WTC11 (cell line): Measurements from ENCODE around the gene ZNF598. TPM values are rescaled to one million over a fixed set of nuclear protein-coding genes. Genes with fewer than 3 reads are reported as not detected.

ENCODE experiments used
- ATAC-seq: fragments of 200-7000 bp; cut with Tn5 transposase; 2 replicates; pipeline ENCODE4 v1.10.0; 2021; ENCODE audit warnings: mild to moderate bottlenecking, moderate library complexity
- CTCF ChIA-PET: fragments of 300-600 bp; sonication (Branson Sonifier 250); formaldehyde crosslinking; loops from one replicate; lab custom pipeline; 2021; ENCODE audit warnings: antibody characterized with exemption; lab: Charles Lee
- POLR2A ChIA-PET: fragments of 350-600 bp; sonication (Branson Sonifier 250); formaldehyde crosslinking; loops from one replicate; lab custom pipeline; 2021; ENCODE audit warnings: antibody characterized with exemption; lab: Charles Lee
- DNase-seq: peaks from one replicate; pipeline ENCODE4 v3.0.0; 2021; ENCODE audit warnings: low spot score
- H3K27ac Mint-ChIP-seq: 2 replicates; pipeline ENCODE4 v1.8.0; 2021; ENCODE audit warnings: mixed read lengths
- H3K27me3 Mint-ChIP-seq: 2 replicates; pipeline ENCODE4 v1.8.0; 2021; ENCODE audit warnings: low read depth, mild to moderate bottlenecking, moderate library complexity, mixed read lengths
- H3K36me3 Mint-ChIP-seq: 2 replicates; pipeline ENCODE4 v1.8.0; 2021; ENCODE audit warnings: mixed read lengths
- H3K4me1 Mint-ChIP-seq: 2 replicates; pipeline ENCODE4 v1.8.0; 2022; ENCODE audit warnings: mixed read lengths
- H3K4me3 Mint-ChIP-seq: 2 replicates; pipeline ENCODE4 v1.8.0; 2021; ENCODE audit warnings: mild to moderate bottlenecking, moderate library complexity, mixed read lengths
- H3K9me3 Mint-ChIP-seq: 2 replicates; pipeline ENCODE4 v1.8.0; 2021; ENCODE audit warnings: mixed read lengths
- ARID4B ChIP-seq: sonication (generic); formaldehyde crosslinking; IDR thresholded peaks from 2 replicates; pipeline ENCODE4 v1.8.0; 2023; ENCODE audit warnings: missing genetic modification reagents, mild to moderate bottlenecking, borderline replicate concordance
- ATF3 ChIP-seq: sonication (generic); formaldehyde crosslinking; conservative IDR thresholded peaks from 2 replicates; pipeline ENCODE4 v1.8.1; 2022; ENCODE audit warnings: mild to moderate bottlenecking, missing genetic modification reagents
- FOXK1 ChIP-seq: sonication (generic); formaldehyde crosslinking; IDR thresholded peaks from 2 replicates; pipeline ENCODE4 v1.8.0; 2022; ENCODE audit warnings: mild to moderate bottlenecking, moderate library complexity, missing genetic modification reagents
- GABPB1 ChIP-seq: sonication (generic); formaldehyde crosslinking; IDR thresholded peaks from 2 replicates; pipeline ENCODE4 v1.8.1; 2023; ENCODE audit warnings: mild to moderate bottlenecking, missing genetic modification reagents
- KAT7 ChIP-seq: sonication (generic); formaldehyde crosslinking; IDR thresholded peaks from 2 replicates; pipeline ENCODE4 v1.8.1; 2023; ENCODE audit warnings: missing genetic modification reagents, mild to moderate bottlenecking, borderline replicate concordance
- NR1H2 ChIP-seq: sonication (generic); formaldehyde crosslinking; IDR thresholded peaks from 2 replicates; pipeline ENCODE4 v1.9.0; 2021; ENCODE audit warnings: mild to moderate bottlenecking, moderate library complexity, missing genetic modification reagents
- ZNF232 ChIP-seq: sonication (generic); formaldehyde crosslinking; IDR thresholded peaks from 2 replicates; pipeline ENCODE4 v1.8.0; 2022; ENCODE audit warnings: mild to moderate bottlenecking, missing genetic modification reagents
- ZNF532 ChIP-seq: fragments of 250-450 bp; sonication (Bioruptor Pico); IDR thresholded peaks from 2 replicates; pipeline ENCODE4 v1.9.0; 2021; ENCODE audit warnings: mild to moderate bottlenecking, borderline replicate concordance
- total RNA-seq: library from RNA; stranded (reverse); gene quantifications from 3 replicates; pipeline ENCODE4 v1.2.3, GENCODE V29; 2021

The ZNF598 gene
- total RNA-seq, 1 experiment from 2014 or later: 66.4 TPM

GRCh38 chr16:1997494-1998359 lies 11.9 kb downstream of the ZNF598 start:
- 0 out of 2 replicates have a peak, but pooled peaks cover 3% of the 10 kb centered on the region for H3K4me1 Mint-ChIP-seq
- POLR2A ChIA-PET: interaction anchor here (0.6 to 1.2 kb wide), 2 partner anchors 33 to 46 kb away, joined by 3 to 4 read pairs; partner anchors contain the start of gene RPS2
- no peak overlapping the region for H3K4me3 Mint-ChIP-seq
- TF ChIP-seq ZNF532 (CRISPR knock-in tag): no peak
- TF ChIP-seq ATF3 (CRISPR knock-in tag): no peak
- peaks cover 24% of the 10 kb centered on the region for H3K36me3 Mint-ChIP-seq
- ATAC-seq (no peak), DNase-seq (no peak)
- no peaks in the 10 kb centered on the region for H3K9me3 Mint-ChIP-seq
- no peaks in the 10 kb centered on the region; the same call in 1 of the 2 replicates for H3K27me3 Mint-ChIP-seq
- no peak overlapping the region for H3K27ac Mint-ChIP-seq
- CTCF ChIA-PET: interaction anchor here (0.7 to 2.7 kb wide), 3 partner anchors 19 to 143 kb away, joined by 3 to 9 read pairs (median 4); no protein-coding TSS in a partner anchor

GRCh38 chr16:1993731-1994131 lies 15.9 kb downstream of the ZNF598 start:
- TF ChIP-seq GABPB1 (CRISPR knock-in tag): peak; percentile 91
- TF ChIP-seq ZNF232 (CRISPR knock-in tag): no peak
- ChIA-PET CTCF (interaction anchor here (1.0 to 6.4 kb wide), 4 partner anchors 9 to 65 kb away, joined by 3 to 59 read pairs (median 4); partner anchors contain the start of genes GFER and NPW), POLR2A (interaction anchor here (1.3 kb wide), 1 partner anchor 97 kb away, joined by 4 read pairs; no protein-coding TSS in a partner anchor)
- DNase-seq (no peak), ATAC-seq (no peak)
- peak overlapping the region; percentile 55 for H3K4me3 Mint-ChIP-seq
- H3K27me3 Mint-ChIP-seq: peaks cover 20% of the 10 kb centered on the region
- H3K4me1 Mint-ChIP-seq: peaks cover 14% of the 10 kb centered on the region
- peaks cover 11% of the 10 kb centered on the region for H3K36me3 Mint-ChIP-seq
- H3K9me3 Mint-ChIP-seq: no peaks in the 10 kb centered on the region
- H3K27ac Mint-ChIP-seq: no peak overlapping the region

- peaks cover 17% of the 10 kb centered on the region for H3K4me1 Mint-ChIP-seq
- H3K9me3 Mint-ChIP-seq: no peaks in the 10 kb centered on the region
- peaks cover 5% of the 10 kb centered on the region for H3K36me3 Mint-ChIP-seq
- TF ChIP-seq NR1H2 (no peak), KAT7 (CRISPR knock-in tag) (no peak), ARID4B (CRISPR knock-in tag) (0 out of 2 replicates have a peak, but pooled peaks have one; percentile 41), FOXK1 (no peak)
- TF ChIP-seq, all 79 proteins: peak for 1
- ChIA-PET POLR2A (interaction anchor here (1.1 to 1.7 kb wide), 5 partner anchors 12 to 162 kb away, joined by 3 to 13 read pairs (median 4); partner anchors contain the start of genes RPS2, TBL3 and TRAF7), CTCF (interaction anchor here (0.6 to 6.4 kb wide), 14 partner anchors 9 to 558 kb away, joined by 3 to 59 read pairs (median 5); partner anchors contain the start of genes GFER, NTHL1 and TSC2)
- ATAC-seq (peak; percentile 26), DNase-seq (peak; percentile 86)
- Mint-ChIP-seq H3K4me3 (peak overlapping the region; percentile 55), H3K27me3 (peaks cover 24% of the 10 kb centered on the region), H3K27ac (no peak overlapping the region)
Observed at GRCh38 chr16:1992704-1993317, 16.8 kb downstream of the ZNF598 start.
